IPS-18c (cell line): ENCODE measurements around the gene GRXCR1.

ENCODE experiments used
- H3K4me3 ChIP-seq: 2 replicates; pipeline ENCODE4 v1.7.0; 2013; ENCODE audit warnings: low read depth, mild to moderate bottlenecking, low read length, moderate library complexity; ENCODE audit not compliant: insufficient read depth
- H3K9me3 ChIP-seq: one replicate; pipeline ENCODE4 v1.6.1; 2013; ENCODE audit warnings: mild to moderate bottlenecking, low read length, moderate library complexity; ENCODE audit not compliant: control insufficient read depth, insufficient read depth

Gene GRXCR1

GRCh38 chr4:42915484-42915883 lies 23.0 kb downstream of the GRXCR1 start:
- Histone ChIP-seq H3K4me3 (no peak overlapping the region), H3K9me3 (no peaks in the 10 kb centered on the region)

- Histone ChIP-seq H3K9me3 (no peaks in the 10 kb centered on the region), H3K4me3 (no peak overlapping the region)
Measured at GRCh38 chr4:42917296-42917695, 24.8 kb downstream of the GRXCR1 start.

GRCh38 chr4:42923431-42923830 lies 30.9 kb downstream of the GRXCR1 start:
- no peak overlapping the region for H3K4me3 ChIP-seq
- no peaks in the 10 kb centered on the region for H3K9me3 ChIP-seq

GRCh38 chr4:42925921-42926320 lies 33.4 kb downstream of the GRXCR1 start:
- Histone ChIP-seq H3K9me3 (no peaks in the 10 kb centered on the region), H3K4me3 (no peak overlapping the region)

GRCh38 chr4:42927946-42928345 lies 35.4 kb downstream of the GRXCR1 start:
- H3K9me3 ChIP-seq: no peaks in the 10 kb centered on the region
- no peak overlapping the region for H3K4me3 ChIP-seq

GRCh38 chr4:42928582-42928981 lies 36.1 kb downstream of the GRXCR1 start:
- Histone ChIP-seq H3K4me3 (no peak overlapping the region), H3K9me3 (no peaks in the 10 kb centered on the region)

GRCh38 chr4:42942216-42942615 lies 49.7 kb downstream of the GRXCR1 start:
- Histone ChIP-seq H3K9me3 (no peaks in the 10 kb centered on the region), H3K4me3 (no peak overlapping the region)

GRCh38 chr4:42945874-42946273 lies 53.4 kb downstream of the GRXCR1 start:
- H3K4me3 ChIP-seq: no peak overlapping the region
- H3K9me3 ChIP-seq: no peaks in the 10 kb centered on the region

- no peak overlapping the region for H3K4me3 ChIP-seq
- no peaks in the 10 kb centered on the region for H3K9me3 ChIP-seq
Measured at GRCh38 chr4:42953321-42953720, 60.8 kb downstream of the GRXCR1 start.

- Histone ChIP-seq H3K4me3 (no peak overlapping the region), H3K9me3 (no peaks in the 10 kb centered on the region)
Measured at GRCh38 chr4:42954963-42955669, 62.6 kb downstream of the GRXCR1 start.

GRCh38 chr4:42955746-42956505 lies 63.4 kb downstream of the GRXCR1 start:
- Histone ChIP-seq H3K9me3 (no peaks in the 10 kb centered on the region), H3K4me3 (no peak overlapping the region; the same call in 1 of the 2 replicates)

GRCh38 chr4:42965326-42965725 lies 72.8 kb downstream of the GRXCR1 start:
- Histone ChIP-seq H3K9me3 (peaks cover 3% of the 10 kb centered on the region), H3K4me3 (no peak overlapping the region)

- H3K9me3 ChIP-seq: no peaks in the 10 kb centered on the region
- H3K4me3 ChIP-seq: no peak overlapping the region
Measured at GRCh38 chr4:42985976-42986375, 93.5 kb downstream of the GRXCR1 start.

- Histone ChIP-seq H3K9me3 (no peaks in the 10 kb centered on the region), H3K4me3 (no peak overlapping the region)
Measured at GRCh38 chr4:42995343-42995944, 102.9 kb downstream of the GRXCR1 start.

- H3K4me3 ChIP-seq: no peak overlapping the region
- no peaks in the 10 kb centered on the region for H3K9me3 ChIP-seq
Measured at GRCh38 chr4:43008793-43009192, 116.3 kb downstream of the GRXCR1 start.

- Histone ChIP-seq H3K4me3 (no peak overlapping the region), H3K9me3 (no peaks in the 10 kb centered on the region)
Measured at GRCh38 chr4:43014256-43014655, 121.7 kb downstream of the GRXCR1 start.

GRCh38 chr4:43041632-43042031 lies 149.1 kb downstream of the GRXCR1 start:
- Histone ChIP-seq H3K4me3 (no peak overlapping the region), H3K9me3 (no peaks in the 10 kb centered on the region)

GRCh38 chr4:43047058-43047457 lies 154.5 kb downstream of the GRXCR1 start:
- H3K9me3 ChIP-seq: no peaks in the 10 kb centered on the region
- H3K4me3 ChIP-seq: no peak overlapping the region
